Measurements from ENCODE around the gene LIPC. TPM values are rescaled to one million over a fixed set of nuclear protein-coding genes. Genes with fewer than 3 reads are reported as not detected.

LIPC gene
- total and polyA plus RNA-seq, 7 donors, result 0.36 to 3.0 (median 0.83) TPM; not detected in 2

DNA sequence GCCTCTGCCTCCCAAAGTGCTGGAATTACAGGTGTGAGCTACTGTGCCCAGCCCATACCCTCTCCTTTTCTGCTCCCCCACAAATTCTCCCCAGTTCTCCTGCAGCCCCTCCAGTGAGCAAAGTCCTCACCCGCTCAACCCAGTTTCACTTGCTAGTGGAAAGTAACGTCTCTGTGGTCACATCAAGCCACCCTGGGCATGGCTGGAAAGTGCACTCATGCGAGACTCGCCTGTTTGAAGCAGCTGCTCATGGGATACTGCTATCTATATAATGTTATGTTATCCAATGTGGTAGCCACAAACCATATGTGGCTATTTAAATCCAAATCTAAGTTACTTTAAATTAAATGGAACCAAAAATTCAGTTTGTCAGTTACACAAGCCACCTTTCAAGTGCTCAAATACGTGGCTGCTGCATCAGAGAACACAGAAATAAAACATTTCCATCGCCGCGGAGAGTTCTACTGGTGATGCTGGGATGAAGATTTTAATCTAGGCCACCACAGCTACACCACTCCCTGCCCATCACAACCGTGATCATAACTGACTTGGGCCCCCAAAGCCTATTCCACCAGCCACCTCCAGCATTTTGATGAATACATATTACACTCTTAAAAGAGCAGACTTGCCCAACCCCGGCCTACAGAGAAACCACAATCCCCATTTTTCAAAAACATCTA lies 119.4 kb downstream of the LIPC start:
- peak overlapping the region in 2 of 4 donors; percentile 16 to 67 for H3K27ac ChIP-seq
- no peaks in the 10 kb centered on the region for H3K36me3 ChIP-seq
- intact Hi-C loops (cut with DNase I), result no loop called here
- no peaks in the 10 kb centered on the region for H3K9me3 ChIP-seq
- H3K4me1 ChIP-seq, result peaks cover 0 to 55% (median 45%) of the 10 kb centered on the region in 4 donors
- H3K4me3 ChIP-seq, result peak overlapping the region in 1 of 4 donors; percentile 35
- TF ChIP-seq POLR2AphosphoS5 (IDR thresholded peaks at IDR 0.05), result no peak
- TF ChIP-seq, protein P1, sequence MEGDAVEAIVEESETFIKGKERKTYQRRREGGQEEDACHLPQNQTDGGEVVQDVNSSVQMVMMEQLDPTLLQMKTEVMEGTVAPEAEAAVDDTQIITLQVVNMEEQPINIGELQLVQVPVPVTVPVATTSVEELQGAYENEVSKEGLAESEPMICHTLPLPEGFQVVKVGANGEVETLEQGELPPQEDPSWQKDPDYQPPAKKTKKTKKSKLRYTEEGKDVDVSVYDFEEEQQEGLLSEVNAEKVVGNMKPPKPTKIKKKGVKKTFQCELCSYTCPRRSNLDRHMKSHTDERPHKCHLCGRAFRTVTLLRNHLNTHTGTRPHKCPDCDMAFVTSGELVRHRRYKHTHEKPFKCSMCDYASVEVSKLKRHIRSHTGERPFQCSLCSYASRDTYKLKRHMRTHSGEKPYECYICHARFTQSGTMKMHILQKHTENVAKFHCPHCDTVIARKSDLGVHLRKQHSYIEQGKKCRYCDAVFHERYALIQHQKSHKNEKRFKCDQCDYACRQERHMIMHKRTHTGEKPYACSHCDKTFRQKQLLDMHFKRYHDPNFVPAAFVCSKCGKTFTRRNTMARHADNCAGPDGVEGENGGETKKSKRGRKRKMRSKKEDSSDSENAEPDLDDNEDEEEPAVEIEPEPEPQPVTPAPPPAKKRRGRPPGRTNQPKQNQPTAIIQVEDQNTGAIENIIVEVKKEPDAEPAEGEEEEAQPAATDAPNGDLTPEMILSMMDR (IDR thresholded peaks at IDR 0.05), result no peak
- TF ChIP-seq POLR2A (IDR thresholded peaks at IDR 0.05), result no peak
- no peak for TF ChIP-seq EP300 (IDR thresholded peaks at IDR 0.05)
- no peak for DNase-seq
- WGBS, 2 donors, result 65 to 88% methylated on average over 10 of the region's 10 CpGs
- H3K27me3 ChIP-seq, result no peaks in the 10 kb centered on the region

GRCh38 chr15:58551764-58552504 lies 120.1 kb downstream of the LIPC start:
- Histone ChIP-seq H3K4me3 (peak overlapping the region in 3 of 4 donors; percentile 22 to 35 (median 27)), H3K4me1 (peaks cover 0 to 50% (median 40%) of the 10 kb centered on the region in 4 donors), H3K9me3 (no peaks in the 10 kb centered on the region), H3K27ac (peak overlapping the region; percentile 16 to 67 (median 46)), H3K36me3 (no peaks in the 10 kb centered on the region), H3K27me3 (no peaks in the 10 kb centered on the region)
- intact Hi-C loops (cut with DNase I), result no loop called here
- WGBS, 2 donors, result 35 to 49% methylated on average over 23 of the region's 23 CpGs
- TF ChIP-seq, protein P1 (IDR thresholded peaks at IDR 0.05), result no peak
- TF ChIP-seq POLR2AphosphoS5 (IDR thresholded peaks at IDR 0.05) (peak in 1 of 4 donors; percentile 25), EP300 (IDR thresholded peaks at IDR 0.05) (no peak), POLR2A (IDR thresholded peaks at IDR 0.05) (no peak)
- DNase-seq, result no peak

- no peak for TF ChIP-seq POLR2A (IDR thresholded peaks at IDR 0.05)
- TF ChIP-seq, protein P1 (IDR thresholded peaks at IDR 0.05), result no peak
- TF ChIP-seq POLR2AphosphoS5 (IDR thresholded peaks at IDR 0.05), result no peak
- no peak for TF ChIP-seq EP300 (IDR thresholded peaks at IDR 0.05)
- Histone ChIP-seq H3K4me1 (peaks cover 0 to 42% (median 34%) of the 10 kb centered on the region in 4 donors), H3K4me3 (peak overlapping the region in 3 of 4 donors; percentile 22 to 35 (median 27)), H3K9me3 (no peaks in the 10 kb centered on the region), H3K27ac (peak overlapping the region; percentile 16 to 67 (median 46)), H3K36me3 (no peaks in the 10 kb centered on the region), H3K27me3 (no peaks in the 10 kb centered on the region)
- no peak for DNase-seq
- intact Hi-C loops (cut with DNase I), result no loop called here
- 78 to 85% methylated on average over 24 of the region's 24 CpGs for WGBS, 2 donors
Measured at GRCh38 chr15:58552505-58553364, 120.9 kb downstream of the LIPC start.

DNA sequence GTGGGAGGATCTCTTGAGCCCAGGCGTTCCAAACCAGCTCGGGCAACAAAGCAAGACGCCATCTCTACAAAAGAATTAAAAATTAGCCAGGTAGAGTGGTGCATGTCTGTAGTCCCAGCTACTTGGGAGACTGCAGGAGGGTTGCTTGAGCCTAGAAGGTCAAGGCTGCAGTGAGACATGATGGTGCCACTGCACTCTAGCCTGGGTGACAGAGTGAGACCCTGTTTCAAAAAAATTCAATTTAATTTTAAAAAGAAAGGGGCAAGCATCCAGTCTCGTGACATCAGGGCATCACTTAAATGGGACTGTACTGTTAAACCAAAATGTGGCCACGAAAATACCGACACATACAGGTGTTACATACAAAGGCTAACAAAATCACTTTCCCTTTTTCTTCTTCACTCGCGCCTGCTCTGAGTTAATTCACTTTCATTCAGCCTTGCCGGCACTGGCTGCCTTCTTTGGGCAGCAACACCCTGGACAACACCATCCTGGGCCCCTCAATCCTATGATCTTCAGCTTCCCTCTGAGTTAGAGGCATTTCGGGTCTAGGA lies 121.7 kb downstream of the LIPC start:
- Histone ChIP-seq H3K27me3 (no peaks in the 10 kb centered on the region), H3K36me3 (no peaks in the 10 kb centered on the region), H3K4me3 (no peak overlapping the region), H3K4me1 (peaks cover 0 to 34% (median 30%) of the 10 kb centered on the region in 4 donors), H3K9me3 (no peaks in the 10 kb centered on the region), H3K27ac (no peak overlapping the region)
- intact Hi-C loops (cut with DNase I), result no loop called here
- 90 to 94% methylated on average over 10 of the region's 10 CpGs for WGBS, 2 donors
- no peak for DNase-seq
- TF ChIP-seq, protein P1 (IDR thresholded peaks at IDR 0.05), result no peak
- TF ChIP-seq POLR2AphosphoS5 (IDR thresholded peaks at IDR 0.05), result no peak
- no peak for TF ChIP-seq EP300 (IDR thresholded peaks at IDR 0.05)
- TF ChIP-seq POLR2A (IDR thresholded peaks at IDR 0.05), result no peak

All from sigmoid colon (tissue), 7 donors.